ENCODE data around the gene NFE2.

- TF ChIP-seq RAD21 (IDR thresholded peaks at IDR 0.05; ENCODE audit: low read depth) = no peak
- TF ChIP-seq YY1 (IDR thresholded peaks at IDR 0.05; ENCODE audit: low read depth) = no peak
- TF ChIP-seq EP300 (IDR thresholded peaks at IDR 0.05; ENCODE audit: borderline replicate concordance) = no peak
- no peak for TF ChIP-seq FOXM1 (IDR thresholded peaks at IDR 0.05; ENCODE audit: borderline replicate concordance, low read depth)
- no peak for TF ChIP-seq REST (IDR thresholded peaks at IDR 0.05; ENCODE audit: low read depth)
- TF ChIP-seq TEAD4 (IDR thresholded peaks at IDR 0.05) = no peak
- no peak for TF ChIP-seq CEBPB (IDR thresholded peaks at IDR 0.05)
- TF ChIP-seq TAF1 (IDR thresholded peaks at IDR 0.05; ENCODE audit: low read depth) = no peak
- TF ChIP-seq MAX (IDR thresholded peaks at IDR 0.05) = no peak
These were observed 48.2 kb upstream of the NFE2 start for GRCh38 chr12:54349036-54349435.
